Umbilical cord (tissue), 2 donors: Measurements from ENCODE around the gene ZNF865. TPM values are rescaled to one million over a fixed set of nuclear protein-coding genes. Genes with fewer than 3 reads are reported as not detected.

ENCODE experiments used
- DNase-seq: peaks from one replicate; pipeline ENCODE4 v3.0.0-alpha.2; 2015; ENCODE audit warnings: low spot score
- total RNA-seq: library from RNA; depleted of rRNA; stranded (reverse); fragments of >200 nt; gene quantifications from one replicate; pipeline ENCODE4 v1.2.3, GENCODE V29; 2014; ENCODE audit warnings: low replicate concordance; ENCODE audit not compliant: insufficient read depth

ZNF865 gene
- total RNA-seq, 1 donor from 2014 or later, result 0.72 TPM

GRCh38 chr19:55605207-55605636, 225 bp upstream of the ZNF865 start:
- peak; percentile 99 for DNase-seq

DNA sequence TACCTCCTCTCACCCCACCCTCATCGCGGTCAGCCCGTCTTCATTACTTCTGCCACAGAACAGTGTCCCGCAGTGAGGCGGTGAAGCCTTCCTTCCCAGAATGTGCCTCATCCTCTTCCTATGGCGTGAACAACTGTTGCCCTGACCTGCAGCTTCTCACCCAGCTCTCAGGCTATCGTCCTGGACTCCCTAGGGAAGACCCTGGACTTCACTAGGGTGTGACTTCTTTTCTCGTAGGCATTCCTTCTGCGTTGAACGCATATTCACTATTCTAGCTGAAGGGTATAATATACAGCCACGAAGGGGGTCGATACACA, 982 bp downstream of the ZNF865 start:
- DNase-seq, result no peak

- DNase-seq, result no peak
Observed at GRCh38 chr19:55606817-55607216, 1.4 kb downstream of the ZNF865 start.

GRCh38 chr19:55609326-55609725, 3.9 kb downstream of the ZNF865 start:
- no peak for DNase-seq

DNA sequence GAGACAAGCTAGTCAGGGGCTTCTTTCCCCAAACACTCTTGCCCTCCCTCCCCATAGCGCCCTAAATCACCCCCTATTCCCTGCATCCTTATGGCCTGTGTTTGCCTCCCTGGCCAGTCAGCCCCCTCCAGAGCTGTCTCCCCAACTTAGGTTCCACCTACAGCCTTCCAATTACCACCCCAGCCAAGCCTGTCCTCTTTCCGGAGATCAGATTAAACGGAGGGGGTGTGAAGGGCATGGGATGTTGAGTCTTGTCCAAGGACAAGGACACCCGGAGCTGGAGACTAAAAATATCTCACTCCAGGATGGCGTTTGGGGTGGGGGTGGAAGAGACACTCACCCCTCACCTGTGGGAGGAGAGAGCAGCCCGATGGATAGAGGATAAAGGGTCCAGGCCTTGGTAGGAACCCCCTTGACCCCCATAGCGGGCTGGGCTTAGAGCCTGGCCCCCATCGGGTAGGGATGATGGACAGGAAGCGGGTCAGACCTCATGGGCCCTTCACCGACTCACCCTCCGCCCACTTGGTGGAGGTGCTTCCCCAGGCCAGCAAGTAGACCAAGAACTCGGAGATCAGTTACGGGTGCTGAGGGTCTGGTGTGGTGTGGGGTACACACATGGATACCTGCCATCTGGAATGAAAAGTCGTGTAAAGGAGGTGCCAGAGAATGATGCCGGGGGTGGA, 6.0 kb downstream of the ZNF865 start:
- DNase-seq, result no peak

- DNase-seq, result no peak
Observed at GRCh38 chr19:55611983-55612645, 6.7 kb downstream of the ZNF865 start.

- DNase-seq, result no peak
Observed at GRCh38 chr19:55613396-55613795, 7.9 kb downstream of the ZNF865 start.

DNA sequence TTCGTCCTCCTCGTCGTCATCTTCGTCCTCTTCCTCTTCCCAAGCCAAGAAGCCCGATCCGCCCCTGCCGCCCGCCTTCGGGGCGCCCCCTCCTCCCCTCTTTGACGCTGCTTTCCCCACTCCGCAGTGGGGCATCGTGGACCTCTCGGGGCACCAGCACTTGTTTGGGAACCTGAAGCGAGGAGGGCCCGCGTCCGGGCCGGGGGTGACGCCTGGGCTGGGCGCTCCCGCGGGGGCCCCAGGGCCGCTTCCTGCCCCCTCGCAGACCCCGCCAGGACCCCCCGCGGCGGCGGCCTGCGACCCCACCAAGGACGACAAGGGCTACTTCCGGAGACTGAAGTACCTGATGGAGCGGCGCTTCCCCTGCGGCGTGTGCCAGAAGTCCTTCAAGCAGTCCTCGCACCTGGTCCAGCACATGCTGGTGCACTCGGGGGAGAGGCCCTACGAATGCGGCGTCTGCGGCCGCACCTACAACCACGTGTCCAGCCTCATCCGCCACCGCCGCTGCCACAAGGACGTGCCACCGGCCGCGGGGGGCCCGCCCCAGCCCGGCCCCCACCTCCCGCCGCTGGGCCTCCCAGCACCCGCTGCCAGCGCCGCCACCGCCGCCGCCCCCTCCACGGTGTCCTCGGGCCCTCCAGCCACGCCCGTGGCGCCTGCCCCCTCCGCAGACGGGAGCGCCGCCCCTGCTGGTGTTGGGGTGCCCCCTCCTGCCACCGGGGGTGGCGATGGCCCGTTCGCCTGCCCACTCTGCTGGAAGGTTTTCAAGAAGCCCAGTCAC, 8.7 kb downstream of the ZNF865 start:
- DNase-seq, result no peak

DNA sequence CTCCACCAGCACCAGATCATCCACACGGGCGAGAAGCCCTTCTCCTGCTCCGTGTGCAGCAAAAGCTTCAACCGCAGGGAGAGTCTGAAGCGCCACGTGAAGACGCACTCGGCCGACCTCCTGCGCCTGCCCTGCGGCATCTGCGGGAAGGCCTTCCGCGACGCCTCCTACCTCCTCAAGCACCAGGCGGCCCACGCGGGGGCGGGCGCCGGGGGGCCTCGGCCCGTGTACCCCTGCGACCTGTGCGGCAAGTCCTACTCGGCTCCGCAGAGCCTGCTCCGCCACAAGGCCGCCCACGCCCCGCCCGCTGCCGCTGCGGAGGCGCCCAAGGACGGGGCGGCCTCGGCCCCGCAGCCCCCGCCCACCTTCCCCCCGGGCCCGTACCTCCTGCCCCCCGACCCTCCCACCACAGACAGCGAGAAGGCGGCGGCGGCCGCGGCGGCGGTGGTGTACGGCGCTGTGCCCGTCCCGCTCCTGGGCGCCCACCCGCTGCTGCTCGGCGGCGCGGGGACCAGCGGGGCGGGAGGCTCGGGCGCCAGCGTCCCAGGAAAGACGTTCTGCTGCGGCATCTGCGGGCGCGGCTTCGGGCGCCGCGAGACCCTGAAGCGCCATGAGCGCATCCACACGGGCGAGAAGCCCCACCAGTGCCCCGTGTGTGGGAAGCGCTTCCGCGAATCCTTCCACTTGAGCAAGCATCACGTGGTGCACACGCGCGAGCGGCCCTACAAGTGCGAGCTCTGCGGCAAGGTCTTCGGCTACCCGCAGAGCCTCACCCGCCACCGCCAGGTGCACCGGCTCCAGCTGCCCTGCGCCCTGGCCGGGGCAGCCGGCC, 9.5 kb downstream of the ZNF865 start:
- no peak for DNase-seq

DNA sequence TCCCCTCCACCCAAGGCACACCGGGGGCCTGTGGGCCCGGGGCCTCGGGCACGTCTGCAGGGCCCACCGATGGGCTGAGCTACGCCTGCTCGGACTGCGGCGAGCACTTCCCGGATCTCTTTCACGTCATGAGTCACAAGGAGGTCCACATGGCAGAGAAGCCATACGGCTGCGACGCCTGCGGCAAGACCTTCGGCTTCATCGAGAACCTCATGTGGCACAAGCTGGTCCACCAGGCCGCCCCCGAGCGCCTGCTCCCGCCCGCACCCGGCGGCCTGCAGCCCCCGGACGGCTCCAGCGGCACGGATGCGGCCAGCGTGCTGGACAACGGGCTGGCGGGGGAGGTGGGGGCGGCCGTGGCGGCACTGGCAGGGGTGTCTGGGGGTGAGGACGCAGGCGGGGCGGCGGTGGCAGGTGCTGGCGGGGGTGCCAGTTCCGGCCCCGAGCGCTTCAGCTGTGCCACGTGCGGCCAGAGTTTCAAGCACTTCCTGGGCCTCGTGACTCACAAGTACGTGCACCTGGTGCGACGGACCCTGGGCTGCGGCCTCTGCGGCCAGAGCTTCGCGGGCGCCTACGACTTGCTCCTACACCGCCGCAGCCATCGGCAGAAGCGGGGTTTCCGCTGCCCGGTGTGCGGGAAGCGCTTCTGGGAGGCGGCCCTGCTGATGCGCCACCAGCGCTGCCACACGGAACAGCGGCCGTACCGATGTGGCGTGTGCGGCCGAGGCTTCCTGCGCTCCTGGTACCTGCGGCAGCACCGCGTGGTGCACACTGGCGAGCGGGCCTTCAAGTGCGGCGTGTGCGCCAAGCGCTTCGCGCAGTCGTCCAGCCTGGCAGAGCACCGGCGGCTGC, 10.3 kb downstream of the ZNF865 start:
- DNase-seq, result no peak

- DNase-seq, result no peak
Observed at GRCh38 chr19:55616395-55616875, 11.0 kb downstream of the ZNF865 start.

- DNase-seq, result no peak
Observed at GRCh38 chr19:55617426-55617825, 12.0 kb downstream of the ZNF865 start.

DNA sequence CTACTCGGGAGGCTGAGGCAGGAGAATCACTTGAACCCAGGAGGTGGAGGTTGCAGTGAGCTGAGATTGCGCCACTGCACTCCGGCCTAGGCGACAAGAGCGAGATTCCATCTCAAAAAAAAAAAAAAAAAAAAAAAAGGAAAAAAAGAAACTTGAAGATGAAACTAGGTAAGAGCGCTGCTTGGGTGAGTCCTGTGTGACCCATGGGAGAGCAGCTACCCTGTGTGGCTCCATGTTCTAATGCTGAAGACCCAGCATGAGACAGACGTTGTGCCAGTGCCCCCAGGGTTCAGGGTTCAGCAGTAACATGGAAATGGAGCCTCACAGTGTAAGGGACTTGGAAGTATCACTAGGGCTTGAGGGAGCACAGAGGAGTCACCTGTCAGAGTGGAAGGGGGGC, 13.0 kb downstream of the ZNF865 start:
- DNase-seq, result no peak

GRCh38 chr19:55619286-55619685, 13.8 kb downstream of the ZNF865 start:
- DNase-seq, result no peak

DNA sequence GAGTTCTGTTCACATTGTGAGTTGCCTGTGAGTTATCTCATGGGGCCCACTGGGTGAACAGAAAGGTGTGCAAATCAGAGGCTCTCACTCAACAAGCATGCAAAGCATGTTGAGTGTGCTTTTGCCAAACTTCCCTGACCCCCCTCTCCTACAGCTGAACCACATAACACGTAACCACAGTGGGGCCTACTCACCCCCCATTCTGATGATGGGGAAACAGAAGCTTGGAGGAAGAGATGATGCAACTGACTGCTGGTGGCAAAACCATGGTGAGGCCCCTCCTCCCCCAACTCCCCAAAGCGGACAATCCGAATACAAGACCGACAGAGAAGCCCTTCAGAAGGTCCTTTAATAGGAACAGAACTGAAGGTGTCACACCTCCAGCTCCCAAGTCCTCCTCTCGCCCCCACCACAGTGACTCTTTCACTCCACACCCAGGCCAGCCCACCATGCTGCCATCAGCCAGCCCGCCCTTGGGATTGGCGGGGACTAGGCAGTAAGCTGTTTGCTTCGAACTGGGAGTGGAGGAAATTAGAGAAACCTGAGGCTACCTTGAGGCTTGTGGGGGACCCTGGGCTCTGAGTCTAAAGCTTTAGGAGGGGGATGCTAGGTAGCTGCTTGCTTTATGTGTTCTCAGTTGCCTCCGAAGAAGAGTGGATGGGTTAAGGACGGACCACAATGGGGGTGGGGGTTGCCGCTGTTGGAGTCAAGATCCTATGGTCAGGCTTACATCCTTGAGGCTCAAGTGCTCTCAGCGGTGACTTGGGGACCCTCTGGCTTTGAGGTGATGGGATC, 15.2 kb downstream of the ZNF865 start:
- DNase-seq, result no peak

DNA sequence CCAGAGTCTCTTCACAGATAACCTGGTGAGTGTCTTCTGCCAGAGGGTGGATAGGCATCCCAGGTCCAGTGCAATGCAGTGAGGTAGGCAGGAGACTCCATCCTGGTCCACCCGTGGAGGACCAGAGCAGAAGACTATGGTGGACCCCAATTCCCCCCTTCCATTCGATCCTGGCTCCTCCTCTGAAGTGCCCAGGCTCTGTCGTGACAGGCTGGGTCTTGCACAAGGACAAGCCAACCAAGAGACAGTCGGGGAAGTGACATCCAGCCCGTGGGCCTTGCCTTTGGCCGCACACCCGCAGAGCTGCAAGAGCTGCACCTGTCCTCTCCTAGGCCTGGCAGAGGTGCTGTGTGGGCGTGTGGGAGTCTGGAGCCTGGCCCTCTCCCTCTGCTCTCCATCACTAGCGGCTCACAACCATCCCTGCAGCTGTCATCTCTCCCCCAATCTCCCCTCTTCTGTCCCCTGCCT, 15.8 kb downstream of the ZNF865 start:
- no peak for DNase-seq

GRCh38 chr19:55621673-55622231, 16.3 kb downstream of the ZNF865 start:
- no peak for DNase-seq

GRCh38 chr19:55622242-55622969, 17.0 kb downstream of the ZNF865 start:
- DNase-seq, result no peak

DNA sequence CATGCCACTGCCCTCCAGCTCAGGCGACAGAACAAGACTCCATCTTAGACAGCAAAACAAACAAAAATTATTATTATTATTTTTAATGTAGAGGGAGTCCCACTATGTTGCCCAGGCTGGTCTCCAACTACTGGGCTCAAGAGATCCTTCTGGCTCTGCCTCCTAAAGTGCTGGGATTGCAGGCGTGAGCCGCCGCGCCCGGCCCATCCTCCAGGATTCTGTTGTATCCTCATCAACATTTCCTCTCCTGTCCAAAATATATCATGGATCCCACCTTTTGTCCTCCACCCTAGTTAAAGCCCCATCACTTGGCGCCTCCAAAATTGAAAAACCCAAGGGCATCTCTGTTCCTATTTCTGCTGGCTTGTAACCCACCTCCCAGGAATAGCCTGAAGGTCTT, 17.7 kb downstream of the ZNF865 start:
- no peak for DNase-seq
